Esophagus muscularis mucosa (tissue), 4 donors: Measurements from ENCODE around the gene UBALD1. TPM values are rescaled to one million over a fixed set of nuclear protein-coding genes. Genes with fewer than 3 reads are reported as not detected.

Source experiments
- DNase-seq: peaks from one replicate; pipeline ENCODE4 v3.0.0-alpha.2; 2017; ENCODE audit errors: extremely low spot score
- H3K27ac ChIP-seq, 4 donors: fragments of 200-600 bp; sonication (generic); replicated peaks in 1 of 4; 1 replicate in 3 of 4; 2 replicates in 1 of 4; pipeline ENCODE4 v1.5.1; 2016 to 2019; ENCODE audit warnings: mild to moderate bottlenecking in 1 of 4
- H3K27me3 ChIP-seq, 4 donors: fragments of 200-600 bp; sonication (generic); one replicate each; pipeline versions ENCODE4 v1.5.1 to v1.6.0; 2016 to 2019
- H3K36me3 ChIP-seq, 4 donors: fragments of 200-600 bp; sonication (generic); one replicate each; pipeline ENCODE4 v1.5.1; 2016 to 2019
- H3K4me1 ChIP-seq, 4 donors: fragments of 200-600 bp; sonication (generic); one replicate each; pipeline ENCODE4 v1.5.1; 2016 to 2019
- H3K4me3 ChIP-seq, 4 donors: fragments of 200-600 bp; sonication (generic); 1 replicate in 2 of 4; 2 replicates in 2 of 4; pipeline ENCODE4 v1.5.1; 2016 to 2019; ENCODE audit warnings: mild to moderate bottlenecking in 4 of 4, moderate library complexity in 1 of 4
- H3K9me3 ChIP-seq, 4 donors: fragments of 200-600 bp; sonication (generic); 1 replicate in 3 of 4; 2 replicates in 1 of 4; pipeline ENCODE4 v1.5.1; 2016 to 2019
- EP300 ChIP-seq: sonication (generic); formaldehyde crosslinking; IDR thresholded peaks from one replicate; pipeline ENCODE4 v1.6.1; 2017; ENCODE audit warnings: antibody characterized with exemption
- POLR2A ChIP-seq: fragments of 450-650 bp; IDR thresholded peaks from one replicate; pipeline ENCODE4 v1.6.1; 2017; ENCODE audit warnings: antibody characterized with exemption, moderate library complexity, mild to moderate bottlenecking, low read depth
- POLR2AphosphoS5 ChIP-seq, 2 donors: sonication (generic); formaldehyde crosslinking; IDR thresholded peaks; one replicate each; pipeline ENCODE4 v1.6.1; 2017; ENCODE audit warnings: antibody characterized with exemption in 2 of 2
- WGBS: methylation state at CpG from one replicate; pipeline ENCODE4 v1.1.5; 2018; 5-methylcytosine and 5-hydroxymethylcytosine counted together
- intact Hi-C: fragments of 100-400 bp; cut with DNase I; formaldehyde crosslinking; loops from one replicate; pipeline ENCODE4 v1.15.1; 2023
- total RNA-seq, 4 donors: library from RNA; depleted of rRNA; stranded (reverse); fragments of >200 nt; gene quantifications; one replicate each; pipeline versions ENCODE4 v1.1.0 to v1.2.1, GENCODE V29; 2016
- TF ChIP-seq, protein P1 (sequence below), 3 experiments: fragments of 200-600 bp in 2 of 3; fragments of 450-650 bp in 1 of 3; sonication (generic) in 2 of 3; IDR thresholded peaks; one replicate each; pipeline ENCODE4 v1.5.1; 2017 to 2019; ENCODE audit warnings: antibody characterized with exemption in 3 of 3, mild to moderate bottlenecking in 2 of 3, moderate library complexity in 1 of 3

Gene UBALD1
- total RNA-seq, 4 donors from 2014 or later: 11.2 to 34.6 (median 17.9) TPM

DNA sequence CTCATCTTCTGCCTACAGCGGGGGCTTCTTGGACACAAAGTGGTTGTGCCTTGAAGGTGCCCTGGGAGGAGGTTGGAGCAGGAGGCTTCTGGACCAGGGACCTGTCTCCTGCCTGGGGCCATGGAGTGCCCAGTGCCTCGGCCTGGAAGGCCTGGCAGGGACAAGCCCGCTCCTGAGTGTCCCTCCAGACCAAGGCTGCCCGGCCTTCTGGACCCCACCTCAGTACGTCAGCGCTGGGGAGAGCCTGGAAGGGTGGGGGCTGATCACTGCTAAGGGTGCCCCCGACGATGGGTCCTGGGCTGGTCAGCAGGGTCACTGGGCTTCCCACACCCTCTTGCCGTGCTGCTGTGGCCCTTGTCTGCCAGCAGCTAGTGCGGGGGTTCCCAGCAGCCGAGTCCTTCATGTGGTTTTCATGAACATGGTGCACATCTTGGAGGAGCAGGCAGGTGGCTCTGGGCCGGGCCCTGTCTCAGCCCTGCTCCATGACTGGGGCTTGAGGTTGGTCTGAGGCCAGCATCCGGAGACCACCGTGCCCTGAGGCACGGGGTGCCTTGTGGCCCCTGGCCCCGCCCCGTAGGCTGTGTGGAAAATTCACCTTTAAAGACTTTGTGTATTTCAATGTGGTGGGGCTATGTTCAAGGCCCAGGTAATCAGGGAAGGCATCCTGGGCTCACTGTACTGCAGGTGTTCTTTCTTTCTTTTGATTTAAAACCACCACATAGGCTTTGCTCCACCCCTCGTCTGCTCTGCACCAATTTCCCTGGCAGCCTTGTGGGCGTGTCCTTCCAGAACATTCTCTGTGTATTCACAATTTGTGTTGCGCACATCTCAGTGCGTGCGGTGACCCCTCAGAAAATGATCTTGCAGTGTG lies 32.3 kb upstream of the UBALD1 start:
- no peak for DNase-seq
- Histone ChIP-seq H3K4me3 (no peak overlapping the region), H3K27ac (no peak overlapping the region), H3K9me3 (no peaks in the 10 kb centered on the region), H3K27me3 (no peaks in the 10 kb centered on the region), H3K4me1 (peaks cover 0 to 12% (median 3%) of the 10 kb centered on the region in 4 donors), H3K36me3 (peaks cover 10 to 49% (median 27%) of the 10 kb centered on the region in 4 donors)
- intact Hi-C loops: no loop called here
- no peak for TF ChIP-seq POLR2A
- TF ChIP-seq, protein P1, sequence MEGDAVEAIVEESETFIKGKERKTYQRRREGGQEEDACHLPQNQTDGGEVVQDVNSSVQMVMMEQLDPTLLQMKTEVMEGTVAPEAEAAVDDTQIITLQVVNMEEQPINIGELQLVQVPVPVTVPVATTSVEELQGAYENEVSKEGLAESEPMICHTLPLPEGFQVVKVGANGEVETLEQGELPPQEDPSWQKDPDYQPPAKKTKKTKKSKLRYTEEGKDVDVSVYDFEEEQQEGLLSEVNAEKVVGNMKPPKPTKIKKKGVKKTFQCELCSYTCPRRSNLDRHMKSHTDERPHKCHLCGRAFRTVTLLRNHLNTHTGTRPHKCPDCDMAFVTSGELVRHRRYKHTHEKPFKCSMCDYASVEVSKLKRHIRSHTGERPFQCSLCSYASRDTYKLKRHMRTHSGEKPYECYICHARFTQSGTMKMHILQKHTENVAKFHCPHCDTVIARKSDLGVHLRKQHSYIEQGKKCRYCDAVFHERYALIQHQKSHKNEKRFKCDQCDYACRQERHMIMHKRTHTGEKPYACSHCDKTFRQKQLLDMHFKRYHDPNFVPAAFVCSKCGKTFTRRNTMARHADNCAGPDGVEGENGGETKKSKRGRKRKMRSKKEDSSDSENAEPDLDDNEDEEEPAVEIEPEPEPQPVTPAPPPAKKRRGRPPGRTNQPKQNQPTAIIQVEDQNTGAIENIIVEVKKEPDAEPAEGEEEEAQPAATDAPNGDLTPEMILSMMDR (IDR thresholded peaks at IDR 0.05): no peak
- no peak for TF ChIP-seq POLR2AphosphoS5 (IDR thresholded peaks at IDR 0.05)
- no peak for TF ChIP-seq EP300
- 97% methylated on average over 9 of the region's 22 CpGs for WGBS

DNA sequence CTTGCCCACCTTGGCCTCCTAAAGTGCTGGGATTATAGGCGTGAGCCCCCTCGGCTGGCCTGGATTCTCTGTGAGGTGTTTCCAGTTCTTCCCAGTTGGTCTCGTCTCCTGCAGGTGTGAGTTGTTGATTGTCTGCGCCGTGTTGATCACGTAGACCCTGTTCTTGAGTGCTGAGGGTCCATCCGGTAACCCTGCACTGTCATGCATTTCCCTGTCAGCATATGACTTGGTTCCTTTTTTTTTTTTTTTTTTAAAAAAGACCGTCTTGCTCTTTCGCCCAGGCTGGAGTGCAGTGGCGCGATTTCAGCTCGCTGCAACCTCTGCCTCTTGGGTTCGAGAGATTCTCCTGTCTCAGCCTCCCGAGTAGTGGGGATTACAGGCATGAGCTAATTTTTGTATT lies 27.2 kb upstream of the UBALD1 start:
- WGBS: 91% methylated on average over 14 of the region's 14 CpGs
- intact Hi-C loops: no loop called here
- peaks cover 6 to 46% (median 26%) of the 10 kb centered on the region in 4 donors for H3K4me1 ChIP-seq
- no peak for DNase-seq
- H3K4me3 ChIP-seq: no peak overlapping the region
- H3K9me3 ChIP-seq: no peaks in the 10 kb centered on the region
- TF ChIP-seq, protein P1 (IDR thresholded peaks at IDR 0.05): no peak
- TF ChIP-seq POLR2A (no peak), POLR2AphosphoS5 (IDR thresholded peaks at IDR 0.05) (no peak), EP300 (no peak)
- H3K27ac ChIP-seq: no peak overlapping the region
- H3K27me3 ChIP-seq: no peaks in the 10 kb centered on the region
- peaks cover 0 to 43% (median 6%) of the 10 kb centered on the region in 4 donors for H3K36me3 ChIP-seq

DNA sequence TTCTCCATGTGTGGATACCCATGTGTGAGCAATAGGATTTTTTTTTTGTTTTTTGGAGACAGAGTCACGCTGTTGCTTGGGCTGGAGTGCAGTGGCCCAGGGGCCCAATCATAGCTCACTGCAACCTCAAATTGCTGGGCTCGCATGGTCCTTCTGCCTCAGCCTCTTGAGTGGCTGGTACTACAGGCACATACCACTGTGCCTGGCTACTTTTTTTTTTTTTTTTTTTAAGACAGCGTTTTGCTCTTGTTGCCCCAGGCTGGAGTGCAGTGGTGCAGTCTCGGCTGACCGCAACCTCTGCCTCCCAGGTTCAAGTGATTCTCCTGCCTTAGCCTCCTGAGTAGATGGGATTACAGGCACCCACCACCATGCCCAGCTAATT lies 26.6 kb upstream of the UBALD1 start:
- H3K27ac ChIP-seq: no peak overlapping the region
- no peaks in the 10 kb centered on the region for H3K27me3 ChIP-seq
- WGBS: 86% methylated on average over 5 of the region's 5 CpGs
- peaks cover 6 to 48% (median 26%) of the 10 kb centered on the region in 4 donors for H3K4me1 ChIP-seq
- H3K36me3 ChIP-seq: peaks cover 0 to 42% (median 5%) of the 10 kb centered on the region in 4 donors
- intact Hi-C loops: no loop called here
- TF ChIP-seq, protein P1 (IDR thresholded peaks at IDR 0.05): no peak
- no peak for TF ChIP-seq POLR2AphosphoS5 (IDR thresholded peaks at IDR 0.05)
- no peak for TF ChIP-seq EP300
- TF ChIP-seq POLR2A: no peak
- H3K4me3 ChIP-seq: no peak overlapping the region
- DNase-seq: no peak
- H3K9me3 ChIP-seq: no peaks in the 10 kb centered on the region

DNA sequence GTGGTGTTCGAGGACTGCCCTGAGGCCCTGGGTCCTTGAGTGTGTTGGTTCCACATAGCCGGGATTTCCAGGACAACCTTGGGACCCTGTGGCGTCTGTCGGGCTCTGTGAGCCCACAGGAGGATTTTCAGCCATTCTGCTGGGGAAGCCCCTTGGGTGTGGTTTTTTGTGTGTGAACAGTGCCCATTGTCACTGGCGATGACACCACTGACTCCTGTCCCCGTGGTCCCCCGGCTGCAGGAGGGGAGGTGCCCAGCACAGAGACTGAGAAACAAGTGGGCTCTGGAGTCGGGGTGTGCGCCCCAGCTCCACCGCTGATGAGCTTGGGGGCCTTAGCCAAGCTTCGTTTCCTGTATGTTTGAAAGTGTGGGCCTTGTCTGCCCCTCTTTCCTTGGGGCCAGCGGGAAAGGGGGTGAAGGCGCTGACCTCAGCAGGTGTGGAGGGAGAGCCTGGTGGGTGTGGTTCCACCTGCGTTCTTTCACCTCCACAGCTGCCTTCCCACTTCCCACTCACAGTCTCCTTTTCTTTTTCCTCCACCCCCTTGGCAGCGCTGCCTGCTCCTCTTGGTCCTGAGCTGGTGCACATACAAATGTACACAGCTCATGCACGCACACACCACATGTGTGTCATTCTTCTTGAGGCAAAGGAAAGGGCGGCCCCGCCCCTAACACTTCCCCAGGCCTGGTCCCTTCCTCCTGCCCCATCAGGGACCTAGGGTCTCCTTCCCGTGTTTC lies 26.1 kb upstream of the UBALD1 start:
- H3K27me3 ChIP-seq: no peaks in the 10 kb centered on the region
- TF ChIP-seq POLR2A: no peak
- TF ChIP-seq EP300: no peak
- TF ChIP-seq POLR2AphosphoS5 (IDR thresholded peaks at IDR 0.05): no peak
- TF ChIP-seq, protein P1 (IDR thresholded peaks at IDR 0.05): no peak
- no peak overlapping the region for H3K27ac ChIP-seq
- no peak for DNase-seq
- no peaks in the 10 kb centered on the region for H3K9me3 ChIP-seq
- intact Hi-C loops: no loop called here
- H3K4me1 ChIP-seq: peaks cover 6 to 51% (median 26%) of the 10 kb centered on the region in 4 donors
- no peak overlapping the region for H3K4me3 ChIP-seq
- WGBS: 78% methylated on average over 15 of the region's 19 CpGs
- H3K36me3 ChIP-seq: peaks cover 0 to 42% (median 8%) of the 10 kb centered on the region in 4 donors
